SU-DHL-6 (cell line): ENCODE data around the gene HS6ST3.

ENCODE experiments used
- H2AFZ ChIP-seq: fragments of 200-600 bp; sonication (generic); 2 replicates; pipeline ENCODE4 v1.6.1; 2014; ENCODE audit warnings: low read depth, mild to moderate bottlenecking, moderate library complexity, mixed read lengths, antibody characterized with exemption, low read length; ENCODE audit not compliant: severe bottlenecking
- H3F3A ChIP-seq: fragments of 200-600 bp; shearing (Covaris generic); 2 replicates; pipeline ENCODE4 v1.6.0; 2016; ENCODE audit warnings: antibody characterized with exemption, mild to moderate bottlenecking; ENCODE audit not compliant: insufficient read depth
- H3K27ac ChIP-seq: fragments of 200-600 bp; sonication (generic); 2 replicates; pipeline ENCODE4 v1.5.1; 2016; ENCODE audit warnings: low read depth, mild to moderate bottlenecking, low read length, moderate library complexity, mixed read lengths
- H3K27me3 ChIP-seq: fragments of 200-600 bp; sonication (generic), shearing (Covaris generic); 2 replicates; pipeline ENCODE4 v1.6.0; 2014; ENCODE audit warnings: mild to moderate bottlenecking, low read length
- H3K36me3 ChIP-seq: fragments of 200-600 bp; sonication (generic); 2 replicates; pipeline ENCODE4 v1.6.1; 2014; ENCODE audit warnings: mild to moderate bottlenecking, low read length, mixed read lengths
- H3K4me2 ChIP-seq: fragments of 300-600, 200-600 bp; shearing (Covaris generic), sonication (generic); 2 replicates; pipeline ENCODE4 v1.6.0; 2014; ENCODE audit warnings: low read length, low read depth, mild to moderate bottlenecking; ENCODE audit not compliant: poor library complexity, severe bottlenecking
- H3K4me3 ChIP-seq: fragments of 200-600 bp; sonication (generic); 2 replicates; pipeline ENCODE4 v1.5.1; 2014; ENCODE audit warnings: antibody characterized with exemption, low read length, mild to moderate bottlenecking, mixed read lengths; ENCODE audit not compliant: insufficient read depth, poor library complexity, severe bottlenecking
- H3K79me2 ChIP-seq: fragments of 200-600 bp; sonication (generic); 2 replicates; pipeline ENCODE4 v1.6.1; 2014; ENCODE audit warnings: mild to moderate bottlenecking, low read length, moderate library complexity; ENCODE audit not compliant: insufficient read depth
- H3K9ac ChIP-seq: fragments of 200-600 bp; sonication (generic); 2 replicates; pipeline ENCODE4 v1.7.0; 2014; ENCODE audit warnings: mild to moderate bottlenecking, low read length
- H3K9me2 ChIP-seq: fragments of 200-600 bp; sonication (generic); replicated peaks from 2 replicates; pipeline ENCODE4 v1.6.1; 2014; ENCODE audit warnings: low read length; ENCODE audit not compliant: insufficient read depth
- H3K9me3 ChIP-seq: fragments of 200-600 bp; sonication (generic); 2 replicates; pipeline ENCODE4 v1.6.1; 2014; ENCODE audit warnings: low read length, mixed read lengths; ENCODE audit not compliant: insufficient read depth
- H4K20me1 ChIP-seq: fragments of 200-600 bp; sonication (generic); 2 replicates; pipeline ENCODE4 v1.6.1; 2014; ENCODE audit warnings: low read depth, mild to moderate bottlenecking, antibody characterized with exemption, low read length, moderate library complexity, mixed read lengths
- CTCF ChIP-seq: fragments of 200-600 bp; sonication (generic); IDR thresholded peaks from one replicate; pipeline ENCODE4 v1.5.1; 2017; ENCODE audit warnings: antibody characterized with exemption, mild to moderate bottlenecking, low read length, moderate library complexity; ENCODE audit not compliant: insufficient read depth, poor library complexity, severe bottlenecking
- EZH2phosphoT487 ChIP-seq: fragments of 200-600 bp; sonication (generic), shearing (Covaris generic); conservative IDR thresholded peaks from 2 replicates; pipeline ENCODE4 v1.6.1; 2018; ENCODE audit warnings: mild to moderate bottlenecking, antibody characterized with exemption, low read length, moderate library complexity, mixed read lengths

Gene HS6ST3

GRCh38 chr13:96621634-96622183 lies 531.8 kb downstream of the HS6ST3 start:
- Histone ChIP-seq H3K36me3 (no peaks in the 10 kb centered on the region), H3K79me2 (no peaks in the 10 kb centered on the region), H3K4me2 (no peak overlapping the region), H2AFZ (no peak overlapping the region), H3K27me3 (no peaks in the 10 kb centered on the region), H4K20me1 (no peaks in the 10 kb centered on the region), H3K27ac (no peak overlapping the region), H3F3A (no peaks in the 10 kb centered on the region), H3K9me3 (no peaks in the 10 kb centered on the region), H3K9me2 (no peaks in the 10 kb centered on the region), H3K4me3 (no peak overlapping the region), H3K9ac (no peak overlapping the region)
- no peak for TF ChIP-seq EZH2phosphoT487
- no peak for TF ChIP-seq CTCF

GRCh38 chr13:96629331-96629730 lies 539.4 kb downstream of the HS6ST3 start:
- no peaks in the 10 kb centered on the region for H3F3A ChIP-seq
- no peak overlapping the region for H2AFZ ChIP-seq
- H3K4me3 ChIP-seq = no peak overlapping the region
- 0 out of 2 replicates have a peak, but pooled peaks cover 2% of the 10 kb centered on the region for H3K36me3 ChIP-seq
- H3K9ac ChIP-seq = no peak overlapping the region
- TF ChIP-seq EZH2phosphoT487 = no peak
- no peak for TF ChIP-seq CTCF
- no peaks in the 10 kb centered on the region for H3K79me2 ChIP-seq
- H4K20me1 ChIP-seq = no peaks in the 10 kb centered on the region
- no peaks in the 10 kb centered on the region for H3K9me2 ChIP-seq
- no peaks in the 10 kb centered on the region for H3K27me3 ChIP-seq
- no peak overlapping the region for H3K27ac ChIP-seq
- H3K4me2 ChIP-seq = no peak overlapping the region
- H3K9me3 ChIP-seq = no peaks in the 10 kb centered on the region

GRCh38 chr13:96632536-96633320 lies 542.8 kb downstream of the HS6ST3 start:
- Histone ChIP-seq H3K9me2 (no peaks in the 10 kb centered on the region), H3F3A (no peaks in the 10 kb centered on the region), H3K27ac (no peak overlapping the region), H3K36me3 (no peaks in the 10 kb centered on the region), H3K9me3 (no peaks in the 10 kb centered on the region), H3K9ac (no peak overlapping the region), H3K4me3 (no peak overlapping the region), H2AFZ (no peak overlapping the region), H3K27me3 (no peaks in the 10 kb centered on the region), H3K79me2 (no peaks in the 10 kb centered on the region), H3K4me2 (no peak overlapping the region), H4K20me1 (no peaks in the 10 kb centered on the region)
- TF ChIP-seq CTCF (no peak), EZH2phosphoT487 (no peak)
